Measurements from ENCODE around the gene PPIP5K1. TPM values are rescaled to one million over a fixed set of nuclear protein-coding genes. Genes with fewer than 3 reads are reported as not detected.
"Not testable (repeated sequence)": the region's sequence is repeated elsewhere in the genome, so short reads cannot be mapped to it uniquely, and the experiment has no call there.

Gene PPIP5K1
- 62.4 TPM for total RNA-seq (2021; ENCODE audit: unreplicated experiment)
- polyA plus RNA-seq (2012): 27.3 and 33.7 TPM in 2 replicates
- Bru-seq, nascent RNA: percentile 52 among the genes with signal in this experiment
- percentile 59 among the genes with signal in this experiment for BruChase-seq, experiment 1, labeled RNA remaining after a 6-hour chase
- percentile 58 among the genes with signal in this experiment for BruChase-seq, experiment 2, labeled RNA remaining after a 2-hour chase
- long read RNA-seq, partial matches to known transcripts: 4 of 11 reads
- long read RNA-seq, other reads (novel, unspliced or antisense): 7 of 11 reads

DNA sequence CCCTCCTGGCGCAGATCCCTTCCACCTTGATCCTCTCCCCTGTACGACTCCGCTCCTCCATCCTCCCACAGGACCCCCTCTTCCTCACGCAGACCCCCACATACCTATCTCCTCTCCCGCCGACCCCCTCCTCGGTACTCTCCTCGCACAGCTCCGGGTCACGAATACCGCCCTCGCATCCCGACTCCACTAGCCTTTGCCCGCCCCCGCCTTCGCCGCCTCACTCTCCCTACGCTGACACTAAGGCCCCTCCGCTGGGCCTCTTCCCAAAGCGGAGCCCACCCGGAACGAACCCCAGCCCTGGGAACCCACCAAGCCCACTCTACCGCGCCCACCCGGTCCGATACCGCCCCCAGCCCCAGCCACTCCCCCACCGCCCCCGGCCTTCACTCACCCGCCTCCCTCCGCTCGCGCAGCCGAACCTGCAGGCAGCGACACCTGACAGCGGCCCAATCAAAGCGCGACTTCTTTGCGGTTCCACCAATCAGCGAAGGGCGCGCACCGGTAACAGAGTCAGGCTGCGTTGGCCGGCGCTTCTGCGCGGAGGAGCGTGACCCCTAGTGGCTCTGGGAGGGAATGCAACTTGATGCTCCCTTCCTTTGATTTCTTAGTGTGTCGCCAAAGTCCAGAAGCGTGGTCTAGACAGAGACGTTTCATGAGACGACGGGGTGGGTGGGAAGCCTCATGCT, at the start of gene PPIP5K1:
PPIP5K1 (minus strand) TSS at position 431 of the 689 bp plus-strand sequence. CDS start 5,704 bp downstream, outside the sequence.
- DNase-seq (ENCODE audit: low read depth, low spot score); H3K36me3 ChIP-seq (ENCODE audit: control insufficient read depth in 1 of 2, insufficient read depth in 2 of 2, low read length in 2 of 2); H3K79me2 ChIP-seq (ENCODE audit: insufficient read depth, low read length); H3K9ac ChIP-seq (ENCODE audit: low read length); BruUV-seq (replicated peaks); POLR2A ChIA-PET; intact Hi-C loops (cut with micrococcal nuclease); CTCF ChIA-PET; H3K4me1 ChIP-seq (ENCODE audit: control insufficient read depth in 1 of 2, insufficient read depth in 2 of 2, low read length in 2 of 2); H3K27me3 ChIP-seq (ENCODE audit: insufficient read depth, low read length); H3K9me2 ChIP-seq (ENCODE audit: insufficient read depth); H4K20me1 ChIP-seq (ENCODE audit: insufficient read depth); H3K9me3 ChIP-seq (ENCODE audit: control insufficient read depth in 1 of 2, insufficient read depth in 1 of 2, low read depth in 1 of 2, low read length in 2 of 2); H3K4me3 ChIP-seq (replicated peaks in 1 of 2; ENCODE audit: low read depth in 1 of 2, low read length in 2 of 2); H3K27ac ChIP-seq (ENCODE audit: low read depth, low read length); RAD21 ChIA-PET (ENCODE audit: low non-redundant PET in 1 of 2, low total read pairs in 2 of 2, uncharacterized antibody in 2 of 2, unreplicated experiment in 2 of 2); H2AFZ ChIP-seq (ENCODE audit: low read depth, low read length, poor library complexity, severe bottlenecking); H3K4me2 ChIP-seq (ENCODE audit: low read length): not testable (repeated sequence)
- peak; percentile 82 for ATAC-seq

DNA sequence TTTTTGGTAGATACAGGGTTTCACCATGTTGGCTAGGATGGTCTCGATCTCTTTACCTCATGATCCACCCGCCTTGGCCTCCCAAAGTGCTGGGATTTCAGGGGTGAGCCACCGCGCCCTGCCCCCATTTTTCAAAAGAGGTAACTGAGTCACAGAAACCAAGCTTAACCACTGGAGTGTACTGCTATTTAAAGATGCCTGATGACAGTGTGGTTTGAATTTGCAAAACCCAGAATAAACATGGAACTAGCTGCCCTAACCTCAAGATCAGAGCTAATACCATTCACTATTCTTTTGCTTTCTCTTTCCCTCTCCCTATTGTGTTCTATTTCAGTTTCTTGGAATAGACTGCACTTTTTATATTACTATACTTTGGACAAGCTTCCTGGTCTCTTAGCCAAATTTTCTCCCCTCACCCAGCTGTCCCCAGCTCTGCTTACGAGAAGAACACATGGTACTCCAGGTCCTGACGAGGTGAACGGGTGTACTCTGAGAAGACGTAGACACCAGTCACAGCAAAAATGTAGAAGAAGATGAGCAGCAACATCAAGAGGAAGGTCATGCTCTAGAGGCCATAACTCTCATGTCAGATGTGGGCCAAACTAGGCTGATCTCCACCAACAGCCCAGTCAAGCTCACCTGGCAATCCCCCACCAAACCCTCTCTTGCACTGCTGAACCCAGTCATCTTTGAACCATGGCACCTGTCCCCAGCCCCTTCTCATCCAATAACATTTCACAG, 48.6 kb upstream of the PPIP5K1 start:
- H3K9me3 ChIP-seq (ENCODE audit: control insufficient read depth in 1 of 2, insufficient read depth in 1 of 2, low read depth in 1 of 2, low read length in 2 of 2); H3K4me2 ChIP-seq (ENCODE audit: low read length); H3K9me2 ChIP-seq (ENCODE audit: insufficient read depth); CTCF ChIA-PET; DNase-seq (ENCODE audit: low read depth, low spot score); BruUV-seq (replicated peaks); H2AFZ ChIP-seq (ENCODE audit: low read depth, low read length, poor library complexity, severe bottlenecking); H3K4me1 ChIP-seq (ENCODE audit: control insufficient read depth in 1 of 2, insufficient read depth in 2 of 2, low read length in 2 of 2); intact Hi-C loops (cut with micrococcal nuclease); H3K27me3 ChIP-seq (ENCODE audit: insufficient read depth, low read length); H3K9ac ChIP-seq (ENCODE audit: low read length); H3K27ac ChIP-seq (ENCODE audit: low read depth, low read length); H3K4me3 ChIP-seq (replicated peaks in 1 of 2; ENCODE audit: low read depth in 1 of 2, low read length in 2 of 2); H3K79me2 ChIP-seq (ENCODE audit: insufficient read depth, low read length); H4K20me1 ChIP-seq (ENCODE audit: insufficient read depth); H3K36me3 ChIP-seq (ENCODE audit: control insufficient read depth in 1 of 2, insufficient read depth in 2 of 2, low read length in 2 of 2); RAD21 ChIA-PET (ENCODE audit: low non-redundant PET in 1 of 2, low total read pairs in 2 of 2, uncharacterized antibody in 2 of 2, unreplicated experiment in 2 of 2); ATAC-seq: not testable (repeated sequence)
- POLR2A ChIA-PET: interaction anchor here (0.7 kb wide), 1 partner anchor 1682 kb away, joined by 6 read pairs; no protein-coding TSS in a partner anchor

DNA sequence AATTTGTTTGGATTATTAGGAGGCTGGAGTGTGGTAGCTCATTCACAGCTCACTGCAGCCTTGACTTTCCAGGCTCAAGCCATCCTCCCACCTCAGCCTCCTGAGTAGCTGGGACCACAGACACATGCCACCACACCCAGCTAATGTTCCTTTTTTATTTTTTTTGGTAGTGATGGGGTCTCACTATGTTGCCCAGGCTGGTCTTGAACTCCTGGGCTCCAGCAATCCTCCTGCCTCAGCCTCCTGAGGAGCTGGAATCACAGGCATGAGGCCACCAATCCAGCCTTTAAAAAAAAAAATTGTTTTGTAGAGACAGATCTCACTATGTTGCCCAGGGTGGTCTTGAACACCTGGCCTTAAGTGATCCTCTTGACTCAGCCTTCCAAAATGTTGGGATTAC, 36.9 kb upstream of the PPIP5K1 start:
- POLR2A ChIA-PET; BruUV-seq (replicated peaks); H3K36me3 ChIP-seq (ENCODE audit: control insufficient read depth in 1 of 2, insufficient read depth in 2 of 2, low read length in 2 of 2); H3K27me3 ChIP-seq (ENCODE audit: insufficient read depth, low read length); intact Hi-C loops (cut with micrococcal nuclease); H3K9me2 ChIP-seq (ENCODE audit: insufficient read depth); H3K9ac ChIP-seq (ENCODE audit: low read length); H3K79me2 ChIP-seq (ENCODE audit: insufficient read depth, low read length); H3K4me1 ChIP-seq (ENCODE audit: control insufficient read depth in 1 of 2, insufficient read depth in 2 of 2, low read length in 2 of 2); ATAC-seq; DNase-seq (ENCODE audit: low read depth, low spot score); H3K4me3 ChIP-seq (replicated peaks in 1 of 2; ENCODE audit: low read depth in 1 of 2, low read length in 2 of 2); H4K20me1 ChIP-seq (ENCODE audit: insufficient read depth); RAD21 ChIA-PET (ENCODE audit: low non-redundant PET in 1 of 2, low total read pairs in 2 of 2, uncharacterized antibody in 2 of 2, unreplicated experiment in 2 of 2); H3K27ac ChIP-seq (ENCODE audit: low read depth, low read length); H3K9me3 ChIP-seq (ENCODE audit: control insufficient read depth in 1 of 2, insufficient read depth in 1 of 2, low read depth in 1 of 2, low read length in 2 of 2); H3K4me2 ChIP-seq (ENCODE audit: low read length); CTCF ChIA-PET; H2AFZ ChIP-seq (ENCODE audit: low read depth, low read length, poor library complexity, severe bottlenecking): not testable (repeated sequence)
